Stimulated activated CD4-positive, alpha-beta T cell treated with anti-CD3 and anti-CD28 coated beads, TNF-alpha, amount 100 ng/mL, for 1 hour (primary cell): Measurements from ENCODE around the gene GCNT2.
"Not testable (repeated sequence)": the region's sequence is repeated elsewhere in the genome, so short reads cannot be mapped to it uniquely, and the experiment has no call there.

Source experiments
- DNase-seq, 3 donors: peaks; one replicate each; pipeline ENCODE4 v3.0.0-alpha.2; 2020; ENCODE audit warnings: low read depth in 3 of 3, low spot score in 1 of 3

Gene GCNT2

GRCh38 chr6:10578723-10579122 lies 57.6 kb downstream of the GCNT2 start:
- no peak for DNase-seq

- no peak for DNase-seq
Measured at GRCh38 chr6:10579803-10580202, 58.7 kb downstream of the GCNT2 start.

GRCh38 chr6:10580570-10580969 lies 59.4 kb downstream of the GCNT2 start:
- no peak for DNase-seq

- not testable (repeated sequence) for DNase-seq
Measured at GRCh38 chr6:10581402-10581801, 60.3 kb downstream of the GCNT2 start.

- no peak for DNase-seq
Measured at GRCh38 chr6:10582774-10583508, 61.8 kb downstream of the GCNT2 start.

GRCh38 chr6:10583509-10583901 lies 62.4 kb downstream of the GCNT2 start:
- no peak for DNase-seq

GRCh38 chr6:10584607-10585006 lies 63.5 kb downstream of the GCNT2 start:
- DNase-seq: no peak

GRCh38 chr6:10585209-10585845 lies 64.2 kb downstream of the GCNT2 start:
- DNase-seq: no peak

- no peak for DNase-seq
Measured at GRCh38 chr6:10586302-10586701, 65.2 kb downstream of the GCNT2 start.

GRCh38 chr6:10587656-10588406 lies 66.7 kb downstream of the GCNT2 start:
- DNase-seq: no peak

- no peak for DNase-seq
Measured at GRCh38 chr6:10588562-10589428, 67.6 kb downstream of the GCNT2 start.

- DNase-seq: no peak
Measured at GRCh38 chr6:10589429-10589727, 68.2 kb downstream of the GCNT2 start.

GRCh38 chr6:10589983-10590382 lies 68.8 kb downstream of the GCNT2 start:
- DNase-seq: no peak

- DNase-seq: no peak
Measured at GRCh38 chr6:10591422-10592160, 70.4 kb downstream of the GCNT2 start.

- DNase-seq: no peak
Measured at GRCh38 chr6:10595731-10596664, 74.8 kb downstream of the GCNT2 start.

GRCh38 chr6:10597499-10598001 lies 76.4 kb downstream of the GCNT2 start:
- DNase-seq: no peak

- DNase-seq: no peak
Measured at GRCh38 chr6:10598084-10598960, 77.2 kb downstream of the GCNT2 start.

GRCh38 chr6:10599046-10599445 lies 77.9 kb downstream of the GCNT2 start:
- DNase-seq: no peak
